H1 (cell line): ENCODE data around the gene SHISA6. TPM values are rescaled to one million over a fixed set of nuclear protein-coding genes. Genes with fewer than 3 reads are reported as not detected.
A peak's percentile ranks its signal among the peaks of the same experiment; 100 is the strongest.

Source experiments
- CTCF ChIA-PET: fragments of 300-600 bp; sonication (Branson Sonifier 250); formaldehyde crosslinking; loops from one replicate; lab custom pipeline; 2021; ENCODE audit not compliant: partially characterized antibody; lab: Charles Lee
- POLR2A ChIA-PET: fragments of 300-600 bp; sonication (Branson Sonifier 250); formaldehyde crosslinking; loops from one replicate; lab custom pipeline; 2021; ENCODE audit warnings: inconsistent platforms; ENCODE audit not compliant: partially characterized antibody; lab: Charles Lee
- DNase-seq, 2 experiments: peaks; one replicate each; pipeline versions ENCODE4 v3.0.0 to v3.0.0-alpha.2; 2010 to 2022; ENCODE audit warnings: low spot score in 2 of 2, low read depth in 1 of 2, mixed read lengths in 1 of 2
- FAIRE-seq: peaks from 2 replicates; lab custom pipeline; 2011; peaks lifted over from hg19 to GRCh38; lab: Jason Lieb, UNC
- H2AFZ ChIP-seq: 2 replicates; pipeline ENCODE4 v1.8.1; 2012; ENCODE audit warnings: low read length, inconsistent platforms
- H2AK5ac ChIP-seq: 2 replicates; pipeline ENCODE4 v1.6.1; 2013; ENCODE audit warnings: low read depth, low read length
- H2BK120ac ChIP-seq: replicated peaks from 2 replicates; pipeline ENCODE3; 2013; ENCODE audit warnings: low read depth, low read length, inconsistent platforms
- H2BK12ac ChIP-seq: 2 replicates; pipeline ENCODE4 v1.6.1; 2013; ENCODE audit warnings: low read depth, low read length
- H2BK15ac ChIP-seq: 2 replicates; pipeline ENCODE4 v1.6.1; 2013; ENCODE audit warnings: low read length
- H2BK20ac ChIP-seq: 2 replicates; pipeline ENCODE4 v1.6.1; 2013; ENCODE audit warnings: low read length
- H2BK5ac ChIP-seq: 2 replicates; pipeline ENCODE4 v1.6.1; 2013; ENCODE audit warnings: low read depth, low read length
- H3K14ac ChIP-seq: 2 replicates; pipeline ENCODE4 v1.6.1; 2013; ENCODE audit warnings: inconsistent platforms; ENCODE audit not compliant: insufficient read length
- H3K18ac ChIP-seq: 2 replicates; pipeline ENCODE4 v1.6.1; 2013; ENCODE audit warnings: low read length; ENCODE audit errors: extremely low read depth
- H3K23ac ChIP-seq: 2 replicates; pipeline ENCODE4 v1.6.1; 2013; ENCODE audit warnings: inconsistent platforms; ENCODE audit not compliant: insufficient read length
- H3K23me2 ChIP-seq: 2 replicates; pipeline ENCODE4 v1.6.1; 2013; ENCODE audit warnings: low read depth, low read length
- H3K27ac ChIP-seq: 2 replicates; pipeline ENCODE4 v1.6.1; 2011; ENCODE audit warnings: low read depth, low read length, inconsistent platforms
- H3K27me3 ChIP-seq, 4 experiments: replicated peaks in 1 of 4; 1 replicate in 1 of 4; 2 replicates in 3 of 4; pipeline versions ENCODE4 v1.6.1 to v1.8.1; 2011 to 2013; ENCODE audit warnings: low read length in 3 of 4, mild to moderate bottlenecking in 3 of 4, inconsistent platforms in 2 of 4, mixed read lengths in 2 of 4, moderate library complexity in 1 of 4; ENCODE audit not compliant: control insufficient read depth in 3 of 4, insufficient read depth in 3 of 4; ENCODE audit errors: extremely low read depth in 1 of 4
- H3K36me3 ChIP-seq, 4 experiments: 2 replicates each; pipeline versions ENCODE4 v1.6.1 to v1.8.1; 2011 to 2013; ENCODE audit warnings: mild to moderate bottlenecking in 4 of 4, low read length in 3 of 4, moderate library complexity in 2 of 4, control low read depth in 1 of 4, inconsistent platforms in 1 of 4; ENCODE audit not compliant: insufficient read depth in 4 of 4, control insufficient read depth in 2 of 4
- H3K4ac ChIP-seq: replicated peaks from 2 replicates; pipeline ENCODE3; 2013; ENCODE audit warnings: low read length, low read depth, mixed read lengths, inconsistent platforms; ENCODE audit not compliant: insufficient read length
- H3K4me1 ChIP-seq, 4 experiments: replicated peaks in 1 of 4; 1 replicate in 1 of 4; 2 replicates in 3 of 4; pipeline versions ENCODE4 v1.6.1 to v1.8.1; 2011 to 2013; ENCODE audit warnings: low read length in 3 of 4, inconsistent platforms in 2 of 4, mixed read lengths in 1 of 4; ENCODE audit not compliant: insufficient read depth in 4 of 4, control insufficient read depth in 3 of 4
- H3K4me2 ChIP-seq, 2 experiments: 2 replicates each; pipeline versions ENCODE4 v1.6.1 to v1.8.1; 2011 to 2013; ENCODE audit warnings: low read depth in 2 of 2, low read length in 2 of 2, control low read depth in 1 of 2, inconsistent platforms in 1 of 2, mild to moderate bottlenecking in 1 of 2; ENCODE audit not compliant: insufficient read depth in 1 of 2
- H3K4me3 ChIP-seq, 4 experiments: fragments of 200-600, 300-600 bp in 1 of 4; sonication (generic), shearing (Covaris generic), sonication (Bioruptor Twin) in 1 of 4; 2 replicates each; pipeline versions ENCODE4 v1.5.1 to v1.8.1; 2011 to 2016; ENCODE audit warnings: low read length in 4 of 4, low read depth in 3 of 4, control low read depth in 2 of 4, inconsistent platforms in 2 of 4, mild to moderate bottlenecking in 2 of 4, mixed read lengths in 1 of 4, moderate library complexity in 1 of 4; ENCODE audit not compliant: insufficient read depth in 2 of 4; ENCODE audit errors: extremely low read depth in 1 of 4
- H3K56ac ChIP-seq: replicated peaks from 2 replicates; pipeline ENCODE3; 2013; ENCODE audit warnings: low read depth, mild to moderate bottlenecking, mixed read lengths, low read length, inconsistent platforms; ENCODE audit not compliant: insufficient read length
- H3K79me1 ChIP-seq: 2 replicates; pipeline ENCODE4 v1.6.1; 2013; ENCODE audit warnings: low read depth, low read length, control low read depth
- H3K79me2 ChIP-seq, 2 experiments: 2 replicates each; pipeline versions ENCODE4 v1.6.1 to v1.8.1; 2012 to 2013; ENCODE audit warnings: low read length in 2 of 2, mild to moderate bottlenecking in 2 of 2, inconsistent platforms in 1 of 2; ENCODE audit not compliant: insufficient read depth in 2 of 2, control insufficient read depth in 1 of 2
- H3K9ac ChIP-seq, 4 experiments: replicated peaks in 1 of 4; 1 replicate in 1 of 4; 2 replicates in 3 of 4; pipeline versions ENCODE4 v1.6.1 to v1.8.1; 2011 to 2013; ENCODE audit warnings: low read depth in 3 of 4, low read length in 3 of 4, control low read depth in 2 of 4, mild to moderate bottlenecking in 2 of 4, moderate library complexity in 2 of 4, inconsistent platforms in 1 of 4; ENCODE audit errors: extremely low read depth in 1 of 4
- H3K9me3 ChIP-seq, 2 experiments: 2 replicates each; pipeline versions ENCODE4 v1.6.1 to v1.8.1; 2012 to 2013; ENCODE audit warnings: mild to moderate bottlenecking in 2 of 2, moderate library complexity in 2 of 2, control low read depth in 1 of 2, inconsistent platforms in 1 of 2, low read depth in 1 of 2, low read length in 1 of 2, mixed read lengths in 1 of 2; ENCODE audit not compliant: insufficient read depth in 2 of 2
- H4K20me1 ChIP-seq, 2 experiments: replicated peaks in 1 of 2; 2 replicates each; pipeline versions ENCODE3 to v1.8.1; 2011 to 2013; ENCODE audit warnings: inconsistent platforms in 2 of 2, low read length in 2 of 2, mild to moderate bottlenecking in 1 of 2; ENCODE audit not compliant: insufficient read depth in 2 of 2, control insufficient read depth in 1 of 2
- H4K5ac ChIP-seq: 2 replicates; pipeline ENCODE4 v1.6.1; 2013; ENCODE audit warnings: low read length, low read depth, mixed read lengths, inconsistent platforms; ENCODE audit not compliant: insufficient read length
- H4K8ac ChIP-seq: 2 replicates; pipeline ENCODE4 v1.8.0; 2013; ENCODE audit warnings: mild to moderate bottlenecking, moderate library complexity, low read length, inconsistent platforms; ENCODE audit not compliant: insufficient read depth; ENCODE audit errors: extremely low read depth
- H4K91ac ChIP-seq: replicated peaks from 2 replicates; pipeline ENCODE3; 2013; ENCODE audit warnings: low read length, mixed read lengths, inconsistent platforms; ENCODE audit not compliant: insufficient read length
- CHD1 ChIP-seq: IDR thresholded peaks from 2 replicates; pipeline ENCODE4 v1.6.1; 2012; ENCODE audit warnings: low read depth, low read length, improper control_type of control experiment
- GABPA ChIP-seq: IDR thresholded peaks from 2 replicates; pipeline ENCODE4 v1.6.1; 2011; ENCODE audit warnings: mild to moderate bottlenecking, low read length, moderate library complexity, borderline replicate concordance; ENCODE audit not compliant: insufficient read depth
- RXRA ChIP-seq: IDR thresholded peaks from 2 replicates; pipeline ENCODE4 v1.6.1; 2011; ENCODE audit warnings: low read depth, mild to moderate bottlenecking, low read length, moderate library complexity; ENCODE audit not compliant: insufficient read depth
- SAP30 ChIP-seq: fragments of 300-600 bp; sonication (generic); IDR thresholded peaks from 2 replicates; pipeline ENCODE4 v1.7.1; 2012; ENCODE audit warnings: low read length, moderate library complexity, mild to moderate bottlenecking, inconsistent platforms; ENCODE audit not compliant: insufficient read depth, insufficient replicate concordance
- WGBS, 2 experiments: shearing (Covaris generic) in 1 of 2; methylation state at CpG; one replicate each; pipeline versions ENCODE4 v1.1.6 to v1.1.7; 2013 to 2015; ENCODE audit warnings: low lambda C conversion rate in 2 of 2, mixed read lengths in 2 of 2, inconsistent platforms in 1 of 2, low coverage in 1 of 2, missing lambda C conversion rate in 1 of 2; ENCODE audit not compliant: insufficient replicate concordance in 2 of 2, insufficient coverage in 1 of 2, insufficient read length in 1 of 2; ENCODE audit errors: extremely low coverage in 1 of 2, missing lambda C conversion rate in 1 of 2; 5-methylcytosine and 5-hydroxymethylcytosine counted together
- polyA plus RNA-seq, 7 experiments: library from polyadenylated mRNA; depleted of rRNA in 3 of 7; stranded (reverse) in 5 of 7; unstranded in 2 of 7; fragments of >200 nt in 5 of 7; fragments of 200-250 nt in 2 of 7; gene quantifications; 1 replicate in 5 of 7; 2 replicates in 1 of 7; 4 replicates in 1 of 7; pipeline versions ENCODE4 v1.2.1 to v1.2.3, GENCODE V29; 2011 to 2013; ENCODE audit warnings: missing spikeins in 2 of 7, mixed read lengths in 2 of 7
- total RNA-seq: library from RNA; stranded (reverse); fragmentation: NEBNext Ultra II Directional; extraction: Animal tissue kit (Norgen Biotek cat#: 25700); gene quantifications from 2 replicates; pipeline ENCODE4 v1.2.1, GENCODE V29; 2021
- TF ChIP-seq, protein P1 (sequence below): IDR thresholded peaks from 2 replicates; pipeline ENCODE4 v1.6.1; 2011; ENCODE audit warnings: low read depth, mild to moderate bottlenecking, low read length; ENCODE audit not compliant: insufficient read depth

The SHISA6 gene
- total and polyA plus RNA-seq, 2 of the 8 experiments (the other 6 are each of a cell fraction or from before 2014, with no cell fraction given): 2.9 to 4.8 TPM

GRCh38 chr17:11514981-11515680 is 274.1 kb downstream of the SHISA6 start:
- H4K5ac ChIP-seq: no peak overlapping the region
- no peaks in the 10 kb centered on the region for H3K36me3 ChIP-seq
- DNase-seq (no peak), FAIRE-seq (no peak)
- no peak overlapping the region for H2BK20ac ChIP-seq
- no peaks in the 10 kb centered on the region for H3K27me3 ChIP-seq
- H3K27ac ChIP-seq: no peak overlapping the region
- H3K79me1 ChIP-seq: no peaks in the 10 kb centered on the region
- H3K4me2 ChIP-seq: no peak overlapping the region; a peak in 1 of 4 replicates
- H2AK5ac ChIP-seq: no peak overlapping the region
- H2BK12ac ChIP-seq: no peak overlapping the region
- H2BK15ac ChIP-seq: no peak overlapping the region
- TF ChIP-seq CHD1 (no peak), GABPA (no peak), RXRA (no peak), SAP30 (no peak)
- TF ChIP-seq, protein P1, sequence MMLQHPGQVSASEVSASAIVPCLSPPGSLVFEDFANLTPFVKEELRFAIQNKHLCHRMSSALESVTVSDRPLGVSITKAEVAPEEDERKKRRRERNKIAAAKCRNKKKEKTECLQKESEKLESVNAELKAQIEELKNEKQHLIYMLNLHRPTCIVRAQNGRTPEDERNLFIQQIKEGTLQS: no peak
- no peaks in the 10 kb centered on the region for H3K79me2 ChIP-seq
- no peak overlapping the region for H4K91ac ChIP-seq
- no peak overlapping the region for H3K23ac ChIP-seq
- H3K9me3 ChIP-seq: no peaks in the 10 kb centered on the region
- no peak overlapping the region for H4K8ac ChIP-seq
- peaks cover 0 to 2% (median 0%) of the 10 kb centered on the region in 4 experiments; a peak in 1 of 7 replicates for H3K4me1 ChIP-seq
- no peak overlapping the region for H3K14ac ChIP-seq
- 84% methylated on average over 4 of the region's 4 CpGs; no CpG with 5 or more reads in 1 of the 2 experiments for WGBS, 2 experiments
- H3K23me2 ChIP-seq: no peaks in the 10 kb centered on the region; the same call in 1 of the 2 replicates
- H2AFZ ChIP-seq: 0 out of 2 replicates have a peak overlapping the region, but pooled peaks have one; percentile 15
- CTCF ChIA-PET: interaction anchor here (0.6 to 1.7 kb wide), 4 partner anchors 21 to 228 kb away, joined by 3 to 6 read pairs (median 3); no protein-coding TSS in a partner anchor
- no peaks in the 10 kb centered on the region for H4K20me1 ChIP-seq
- no peak overlapping the region for H3K56ac ChIP-seq
- H2BK5ac ChIP-seq: no peak overlapping the region
- POLR2A ChIA-PET: interaction anchor here (0.6 kb wide), 1 partner anchor 45 kb away, joined by 3 read pairs; no protein-coding TSS in a partner anchor
- no peak overlapping the region for H2BK120ac ChIP-seq
- H3K4ac ChIP-seq: no peak overlapping the region
- H3K18ac ChIP-seq: no peak overlapping the region
- no peak overlapping the region for H3K9ac ChIP-seq
- H3K4me3 ChIP-seq: no peak overlapping the region
